GM18499 (cell line): Measurements from ENCODE around the gene GNB4.

ENCODE experiments used
- ATAC-seq: cut with Tn5 transposase; IDR thresholded peaks from one replicate; pipeline ENCODE4 v1.9.1; 2021; ENCODE audit warnings: moderate number of reproducible peaks; ENCODE audit not compliant: insufficient read depth, unreplicated experiment

GNB4 gene

DNA sequence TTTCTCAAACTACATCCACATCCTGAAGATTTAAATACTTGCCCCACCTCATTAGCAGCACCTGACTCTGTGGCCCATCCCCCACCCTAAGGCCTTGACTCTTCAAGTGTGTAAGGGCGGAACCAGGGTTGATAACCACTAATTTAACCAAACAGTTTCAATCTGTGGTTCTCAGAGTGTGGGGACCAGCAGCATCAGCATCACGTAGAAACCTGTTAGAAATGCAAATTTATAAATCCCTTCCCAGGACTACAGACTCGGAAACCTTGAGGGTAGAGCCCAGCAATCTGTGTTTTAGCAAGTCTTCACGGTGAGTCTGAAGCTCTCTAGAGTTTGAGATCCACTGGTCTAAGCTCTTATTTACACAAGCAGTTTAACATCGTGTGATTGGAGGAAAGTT, 12.4 kb downstream of the GNB4 start:
- ATAC-seq, result peak; percentile 84

DNA sequence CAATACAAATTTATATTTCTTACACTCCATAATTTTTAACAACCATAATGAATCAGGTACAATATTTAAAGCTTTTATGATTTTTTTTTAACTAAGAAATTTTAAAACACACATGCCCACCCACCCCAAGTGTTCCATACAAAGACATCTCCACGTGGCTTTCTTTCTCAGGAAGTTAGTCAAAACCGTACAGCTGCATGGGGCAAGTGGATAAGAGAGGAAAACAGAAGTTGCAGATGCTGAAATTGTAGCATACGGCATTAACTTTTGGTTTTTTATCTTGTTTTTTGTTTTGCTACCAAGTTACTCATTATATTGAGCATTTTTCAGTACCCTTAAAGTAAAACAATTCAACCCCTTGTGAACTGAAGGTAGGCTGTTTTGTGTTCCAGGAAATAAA, 14.8 kb downstream of the GNB4 start:
- ATAC-seq, result no peak

DNA sequence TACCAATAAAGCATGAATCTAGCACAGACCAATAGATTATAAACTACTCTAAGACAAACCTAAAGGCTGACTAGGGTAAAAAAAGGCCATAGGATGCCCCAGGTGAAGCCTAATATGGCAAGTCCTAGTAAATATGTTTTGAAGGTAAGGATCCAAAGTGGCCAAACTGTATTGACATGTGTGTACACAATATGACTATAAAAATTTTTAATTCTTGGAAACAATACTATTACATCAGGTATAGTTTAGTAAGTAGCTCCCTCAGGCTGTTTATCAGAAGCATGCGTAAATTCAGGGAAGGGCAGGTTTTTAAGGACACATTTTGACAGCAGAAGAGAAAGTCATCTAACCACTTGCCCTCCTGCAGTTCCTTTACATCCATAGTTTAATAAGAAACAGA, 18.8 kb downstream of the GNB4 start:
- ATAC-seq, result no peak

DNA sequence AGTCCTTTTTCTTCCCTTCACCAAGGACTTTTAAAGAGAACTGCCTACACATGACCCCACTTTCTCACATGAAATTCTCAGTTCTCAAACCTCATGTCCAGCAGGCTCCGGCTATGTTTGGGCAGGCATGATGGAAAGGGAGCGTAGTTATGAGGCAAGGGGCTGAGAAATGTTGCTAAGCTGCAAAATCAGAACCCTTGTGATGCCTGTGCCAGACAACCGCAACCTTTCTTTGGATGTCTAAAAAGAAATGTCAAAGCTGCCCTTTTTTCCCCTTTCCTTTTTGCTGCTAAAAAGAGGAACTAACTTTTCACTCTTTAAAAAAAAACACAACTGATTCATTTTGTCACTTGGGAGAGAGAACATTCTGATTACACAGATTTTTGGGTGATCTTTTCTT, 19.2 kb downstream of the GNB4 start:
- no peak for ATAC-seq

DNA sequence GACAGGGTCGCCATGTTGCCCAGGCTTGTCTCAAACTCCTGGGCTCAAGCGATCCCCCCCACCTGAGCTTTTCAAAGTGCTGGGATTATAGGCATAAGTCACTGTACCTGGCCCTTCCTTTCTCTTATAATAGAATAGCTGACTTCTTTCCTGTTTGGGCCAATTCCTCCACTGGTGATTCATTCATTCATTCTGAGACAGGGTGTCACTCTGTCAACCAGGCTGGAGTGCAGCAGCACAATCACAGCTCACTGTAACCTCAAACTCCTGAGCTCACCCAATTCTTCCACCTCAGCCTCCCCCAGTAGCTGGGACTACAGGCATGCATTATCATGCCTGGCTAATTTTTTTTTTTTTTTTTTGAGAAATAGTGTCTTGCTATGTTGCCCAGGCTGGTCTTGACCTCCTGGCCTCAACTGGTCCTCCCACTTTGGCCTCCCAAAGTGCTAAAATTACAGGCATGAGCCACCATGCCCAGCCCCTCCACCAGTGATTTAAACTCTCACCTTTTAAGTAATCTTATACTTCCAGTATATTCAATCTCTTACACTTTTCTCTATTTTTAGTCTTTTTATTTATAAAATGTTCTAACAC, 20.9 kb downstream of the GNB4 start:
- ATAC-seq, result no peak

DNA sequence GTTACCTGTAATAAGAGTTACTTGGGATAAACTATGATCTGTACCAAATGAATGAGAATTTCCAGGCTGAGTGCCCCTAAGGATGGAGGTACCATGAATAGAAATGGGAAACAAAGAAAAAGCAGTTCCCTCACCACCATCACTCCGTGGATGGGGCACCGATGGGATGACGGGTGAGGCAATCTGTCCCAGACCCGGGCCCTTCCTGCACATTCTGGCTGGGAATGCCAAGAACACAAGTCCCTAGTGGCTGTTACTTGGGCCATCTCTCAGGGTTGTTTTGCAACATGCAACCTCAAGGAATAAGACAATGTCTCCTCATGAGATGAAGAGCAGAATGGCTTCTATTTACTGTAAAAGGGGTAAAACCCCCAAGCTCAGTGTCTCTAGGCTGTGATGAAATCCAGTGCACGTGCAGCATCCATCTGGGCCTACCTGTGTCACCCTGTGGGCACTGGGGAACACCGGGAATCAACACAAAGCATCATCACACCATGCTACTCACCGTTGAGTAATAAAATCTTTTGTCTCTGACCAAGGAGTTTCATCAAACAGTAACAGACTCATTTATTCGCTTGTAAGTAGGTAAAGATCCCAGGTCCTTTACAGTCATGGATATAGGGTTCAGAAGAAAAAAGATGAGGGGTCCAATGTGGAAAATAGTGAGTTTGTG, 22.3 kb downstream of the GNB4 start:
- no peak for ATAC-seq

DNA sequence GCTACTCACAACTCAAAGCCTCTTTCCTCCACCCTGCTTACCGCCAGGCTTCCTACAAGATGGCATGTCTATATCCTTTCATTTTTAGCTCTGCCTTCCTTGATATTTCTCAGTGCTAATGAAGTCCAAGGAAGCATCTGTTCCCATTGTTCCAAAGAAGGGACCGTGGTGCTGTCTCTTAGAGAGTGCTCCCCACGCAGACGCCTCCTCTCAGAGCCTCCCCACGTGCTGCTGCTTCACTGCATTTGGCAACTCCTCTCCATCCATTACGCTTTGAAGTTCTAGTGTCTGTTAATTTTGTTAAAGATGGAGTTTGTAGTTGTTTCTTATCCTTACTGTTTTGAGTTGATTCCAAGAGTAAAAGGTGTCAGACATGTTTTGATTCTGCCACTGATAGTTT, 26.2 kb downstream of the GNB4 start:
- no peak for ATAC-seq

DNA sequence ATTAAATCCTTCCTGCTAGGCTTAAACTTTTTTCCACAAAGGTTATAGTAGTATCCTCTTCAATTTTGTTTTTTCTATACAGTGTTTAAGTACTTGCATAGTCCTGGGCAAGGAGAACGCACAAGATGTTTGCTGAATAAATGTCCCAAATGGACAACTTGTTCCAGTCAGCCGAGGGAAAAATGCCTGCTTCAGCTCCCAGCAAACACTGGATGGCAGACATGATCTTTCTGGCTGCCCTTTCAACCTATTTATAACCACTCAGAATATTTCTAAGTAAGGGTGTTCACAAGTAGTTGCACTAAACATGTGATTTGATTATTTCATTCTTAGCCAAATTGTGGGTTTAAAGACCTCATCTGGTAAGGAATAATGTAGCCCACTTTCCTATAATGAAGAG, 29.8 kb downstream of the GNB4 start:
- ATAC-seq, result no peak

DNA sequence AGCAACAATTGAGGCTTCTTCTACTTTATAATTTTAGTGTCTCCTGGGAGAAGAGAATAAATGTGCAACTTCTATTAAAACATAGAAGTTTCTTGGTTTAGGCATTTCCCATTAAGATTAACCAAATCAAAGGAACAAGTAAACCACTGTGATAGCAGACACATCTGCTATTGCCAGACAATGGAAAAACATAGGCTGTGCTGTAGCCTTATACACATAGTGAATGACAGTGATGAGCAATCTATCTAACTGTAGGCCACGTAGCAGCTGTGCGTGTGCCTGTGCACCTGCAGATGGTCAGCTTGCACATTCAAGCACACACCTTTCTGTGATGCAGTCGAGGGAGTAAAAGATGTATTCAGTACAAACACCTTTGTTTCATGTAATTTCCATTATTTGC, 32.7 kb downstream of the GNB4 start:
- ATAC-seq, result no peak

DNA sequence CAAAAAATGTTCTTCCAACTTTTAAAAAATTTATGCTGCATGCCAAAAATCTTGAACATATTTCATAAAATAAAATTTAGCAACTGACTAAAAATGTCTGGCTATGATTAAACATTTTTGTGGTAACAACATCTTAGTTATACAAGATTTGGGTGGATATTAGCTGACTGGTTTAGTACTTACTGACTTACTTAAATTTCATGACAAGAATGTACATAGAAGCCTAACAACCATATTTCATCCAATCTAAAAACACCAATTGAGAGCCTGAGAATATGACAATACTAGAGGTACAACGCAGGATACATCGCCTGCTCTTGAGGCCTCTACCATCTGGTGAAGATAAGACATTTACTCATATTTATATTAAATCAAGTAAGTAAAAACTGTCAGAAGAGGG, 34.6 kb downstream of the GNB4 start:
- no peak for ATAC-seq

DNA sequence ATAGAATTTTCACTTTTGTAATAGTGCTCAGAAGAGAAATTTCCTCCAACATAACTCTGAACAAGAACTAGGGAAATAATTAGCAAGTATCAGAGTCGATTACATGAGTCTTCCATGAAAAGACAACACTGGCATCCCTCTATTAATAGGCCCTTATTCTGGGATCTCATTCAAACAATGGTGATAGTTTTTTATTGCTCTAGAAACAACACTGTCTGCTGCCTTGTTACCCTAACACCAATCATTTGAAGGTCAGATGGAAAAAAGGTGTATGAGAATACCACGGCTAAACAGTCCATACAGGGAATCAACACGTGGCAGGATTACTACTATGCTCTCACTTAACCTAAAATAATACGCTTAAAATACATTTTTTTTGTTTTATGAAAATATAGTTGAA, 35.9 kb downstream of the GNB4 start:
- no peak for ATAC-seq

DNA sequence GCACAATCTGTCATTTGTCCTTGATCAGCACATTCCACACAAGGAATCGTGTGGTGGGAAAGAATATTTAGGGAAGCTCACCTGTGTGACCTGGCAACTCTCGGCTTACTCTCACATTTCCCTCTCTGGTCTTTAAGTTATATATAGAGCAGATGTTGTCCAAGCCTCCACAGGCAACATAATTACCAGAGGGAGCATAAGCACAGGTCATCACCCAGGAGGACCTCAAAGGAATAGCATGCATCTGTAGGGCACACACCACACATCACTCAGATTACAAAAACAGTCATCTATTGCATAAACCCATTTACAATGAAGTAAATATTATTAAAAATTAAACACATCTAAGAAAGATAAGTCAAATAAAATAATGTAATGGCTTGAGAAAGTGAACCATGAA, 36.5 kb downstream of the GNB4 start:
- no peak for ATAC-seq

DNA sequence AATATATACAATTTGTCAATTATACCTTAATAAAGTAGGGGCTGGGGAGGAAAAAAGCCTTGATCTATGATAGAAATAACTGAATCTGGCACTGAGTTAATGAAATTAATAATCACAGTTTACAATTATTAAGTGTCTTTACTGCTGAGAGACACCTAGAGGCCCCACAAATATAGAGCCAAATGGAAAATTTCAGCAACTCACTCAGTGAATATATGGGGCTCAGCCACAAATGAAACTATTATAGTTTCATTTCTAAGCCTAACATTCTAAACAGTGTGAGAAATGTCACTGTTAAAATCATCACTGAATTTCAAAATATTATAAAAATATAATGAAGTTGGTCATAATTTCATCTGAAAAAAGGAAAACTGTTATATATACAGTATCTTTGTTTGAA, 40.3 kb downstream of the GNB4 start:
- no peak for ATAC-seq

DNA sequence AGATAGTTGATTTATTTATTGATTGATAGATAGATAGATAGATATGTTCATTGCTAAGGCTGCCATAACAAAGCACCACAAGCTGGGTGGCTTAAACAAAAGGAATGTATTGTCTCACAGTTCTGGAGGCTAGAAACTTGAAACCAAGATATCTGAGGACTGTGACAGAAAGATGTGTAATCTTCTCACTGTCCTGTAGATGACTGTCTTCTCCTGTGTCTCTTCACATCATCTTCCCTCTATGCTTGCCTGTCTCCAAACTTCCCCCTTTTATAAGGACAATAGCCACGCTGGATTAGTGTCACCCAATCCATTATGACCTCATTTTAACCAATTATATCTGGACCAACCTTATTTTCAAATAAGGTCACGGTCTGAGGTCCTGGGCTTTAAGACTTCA, 40.9 kb downstream of the GNB4 start:
- ATAC-seq, result no peak

DNA sequence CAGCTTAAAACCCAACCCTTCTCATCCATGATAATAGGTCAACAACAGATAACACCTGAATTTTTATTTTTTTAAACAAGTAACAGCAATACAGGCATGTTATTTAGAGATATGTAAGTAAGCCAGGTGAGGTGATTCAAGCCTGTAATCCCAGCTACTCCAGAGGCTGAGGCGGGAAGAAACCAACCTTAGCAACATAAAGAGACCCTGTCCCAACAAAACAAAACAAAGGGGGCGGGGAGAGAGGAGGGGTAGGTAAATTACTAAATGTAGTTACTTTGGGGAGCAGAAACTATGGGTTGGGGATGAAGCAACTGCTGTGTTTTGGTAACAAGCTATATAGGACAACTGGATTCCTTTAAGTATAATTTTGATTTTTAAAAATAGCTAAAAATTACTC, 47.0 kb downstream of the GNB4 start:
- ATAC-seq, result no peak

DNA sequence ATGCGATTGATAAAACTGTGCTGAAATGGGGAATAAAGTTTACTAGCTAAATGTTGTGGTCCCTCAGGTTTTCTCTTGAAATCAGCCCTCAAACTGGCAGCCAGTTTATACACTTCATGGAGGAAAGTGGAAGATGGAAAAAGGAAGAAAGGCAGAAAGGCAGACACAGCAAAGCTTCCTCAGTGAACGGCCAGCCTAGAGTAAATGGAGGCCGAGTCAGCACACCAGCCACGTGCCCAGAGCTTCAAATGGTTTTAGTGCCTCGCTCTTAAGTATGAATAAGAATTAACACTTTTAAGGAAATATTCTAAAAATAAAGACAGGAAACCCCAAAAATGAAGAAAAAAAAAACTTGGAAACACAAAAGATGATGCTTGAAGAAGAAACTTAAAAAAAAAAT, 48.3 kb downstream of the GNB4 start:
- ATAC-seq, result no peak

DNA sequence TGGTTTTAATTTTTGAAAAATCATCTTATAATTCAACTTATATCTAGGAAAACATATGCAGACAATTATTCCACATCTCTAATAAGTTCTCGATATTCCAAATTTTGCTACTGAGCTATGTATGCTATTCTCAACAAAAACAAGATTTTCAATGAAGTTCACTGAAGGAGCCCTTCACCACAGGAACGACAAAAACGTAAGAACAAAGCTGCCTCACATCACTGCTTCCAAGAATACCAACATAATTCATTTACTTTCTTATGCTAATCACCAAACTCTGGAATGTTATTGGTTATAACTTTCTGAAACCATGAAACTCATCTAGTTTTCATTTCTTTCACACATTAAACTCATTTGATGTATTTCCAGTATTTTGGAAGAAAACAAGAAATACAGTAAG, 49.7 kb downstream of the GNB4 start:
- no peak for ATAC-seq

DNA sequence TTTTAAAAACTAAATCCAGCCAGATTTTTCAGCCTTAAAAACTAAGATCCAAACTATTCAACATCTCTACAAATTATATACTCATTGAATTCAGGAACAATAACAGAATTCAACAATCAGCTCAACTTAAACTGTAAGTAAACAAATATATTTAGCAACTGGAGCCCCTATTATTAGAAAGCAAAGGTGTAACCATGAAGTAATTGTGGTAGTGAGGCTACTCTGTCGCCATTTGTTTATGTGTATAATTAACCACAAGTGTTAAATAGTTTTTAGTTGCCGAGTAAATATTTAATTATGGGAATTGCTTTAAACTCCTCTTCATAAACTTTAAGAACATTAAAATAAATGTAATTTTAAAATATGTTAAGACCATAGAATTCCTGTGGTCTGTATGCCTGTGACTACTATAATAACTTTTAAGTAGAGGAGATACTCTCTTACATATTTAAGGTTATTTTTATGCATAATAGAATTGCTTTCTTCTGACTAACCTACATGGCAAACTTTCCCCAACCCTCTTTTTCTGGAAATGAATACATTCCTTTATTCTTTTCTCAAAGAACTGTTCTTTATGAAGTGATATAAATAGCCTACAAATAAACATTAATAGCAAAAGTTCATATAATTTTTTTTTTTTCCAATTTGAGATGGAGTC, 52.6 kb downstream of the GNB4 start:
- no peak for ATAC-seq

DNA sequence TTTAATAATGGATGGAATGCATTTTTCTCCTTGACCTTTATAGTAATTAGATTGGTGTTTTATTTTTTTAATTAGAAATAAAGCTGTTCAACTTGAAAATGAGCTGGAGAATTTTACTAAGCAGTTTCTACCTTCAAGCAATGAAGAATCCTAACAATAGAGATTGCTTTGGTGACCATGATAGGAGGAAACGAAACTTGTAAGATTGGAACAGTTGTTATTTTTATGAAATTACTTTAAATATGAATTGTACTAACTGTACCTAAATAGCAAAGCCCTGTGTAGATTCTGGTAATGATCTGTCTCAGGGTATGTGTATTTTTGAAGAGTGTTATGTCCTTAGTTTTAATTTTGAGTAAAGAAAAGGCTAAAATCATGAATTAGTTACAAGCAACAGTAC, 59.4 kb downstream of the GNB4 start:
- no peak for ATAC-seq

DNA sequence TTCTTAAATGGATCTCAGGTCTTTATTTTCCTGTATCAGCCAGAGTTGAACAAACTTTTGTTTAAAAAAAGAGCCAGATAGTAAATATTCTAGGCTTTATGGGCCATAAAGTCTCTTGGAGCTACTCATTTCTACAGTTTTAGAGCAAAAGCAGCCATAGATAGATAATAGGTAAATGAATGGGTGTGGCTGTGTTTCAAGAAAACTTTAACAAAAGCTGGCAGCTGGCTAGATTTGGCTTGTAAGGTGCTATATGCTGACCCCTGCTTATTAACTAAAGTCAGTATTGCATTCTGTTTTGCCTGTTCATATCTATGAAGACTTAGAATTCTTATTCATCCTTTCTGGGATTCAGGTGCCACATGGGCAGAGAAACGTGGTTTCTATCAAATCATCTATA, 74.8 kb downstream of the GNB4 start:
- ATAC-seq, result no peak

DNA sequence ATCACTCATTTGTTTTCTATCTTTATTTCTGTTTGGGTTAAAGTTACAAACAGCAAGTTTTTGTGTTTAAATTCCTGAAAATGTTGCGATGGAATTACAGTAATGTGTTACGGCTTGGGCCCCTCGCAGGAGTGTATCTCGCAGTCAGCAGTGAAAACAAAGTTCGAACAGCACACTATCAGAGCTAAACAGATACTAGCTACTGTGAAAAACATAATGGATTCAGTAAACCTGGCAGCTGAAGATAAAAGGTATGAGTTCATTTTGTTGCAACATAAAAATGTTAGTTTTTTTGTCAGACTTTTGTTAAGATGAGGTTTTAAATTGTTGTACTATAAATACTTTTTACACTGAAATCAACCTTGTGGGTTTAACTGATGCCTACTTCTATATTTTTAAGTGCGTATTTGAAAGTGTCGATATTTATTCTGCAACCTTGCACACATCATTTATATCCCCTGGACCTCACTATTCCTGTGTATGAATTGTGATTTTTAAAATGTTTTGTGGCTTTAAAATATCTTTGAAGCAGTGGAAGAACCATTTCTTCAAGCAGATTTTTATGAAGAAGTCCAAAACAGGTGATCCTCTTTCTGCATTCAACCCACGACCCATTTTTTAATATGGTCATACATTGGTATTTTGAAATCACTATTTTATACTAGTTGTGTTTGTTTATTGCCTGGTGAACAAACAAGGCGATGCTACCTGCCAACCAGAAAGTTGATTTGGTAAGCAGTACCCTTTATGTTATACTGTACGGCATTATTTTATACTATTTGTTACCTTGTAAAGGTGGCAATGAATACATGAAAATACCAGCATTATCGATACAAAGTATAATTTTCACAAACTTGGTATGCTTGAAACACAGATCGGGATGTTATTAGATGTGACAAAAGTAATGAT, 75.9 kb downstream of the GNB4 start:
- no peak for ATAC-seq
